GM19099 (cell line): Measurements from ENCODE around the gene CCDC51.
A peak's percentile ranks its signal among the peaks of the same experiment; 100 is the strongest.

Experiments used
- POLR2A ChIP-seq: IDR thresholded peaks from 3 replicates; pipeline ENCODE4 v1.6.1; 2011; ENCODE audit warnings: low read depth; ENCODE audit not compliant: insufficient read length; ENCODE audit errors: extremely low read depth

The CCDC51 gene

DNA sequence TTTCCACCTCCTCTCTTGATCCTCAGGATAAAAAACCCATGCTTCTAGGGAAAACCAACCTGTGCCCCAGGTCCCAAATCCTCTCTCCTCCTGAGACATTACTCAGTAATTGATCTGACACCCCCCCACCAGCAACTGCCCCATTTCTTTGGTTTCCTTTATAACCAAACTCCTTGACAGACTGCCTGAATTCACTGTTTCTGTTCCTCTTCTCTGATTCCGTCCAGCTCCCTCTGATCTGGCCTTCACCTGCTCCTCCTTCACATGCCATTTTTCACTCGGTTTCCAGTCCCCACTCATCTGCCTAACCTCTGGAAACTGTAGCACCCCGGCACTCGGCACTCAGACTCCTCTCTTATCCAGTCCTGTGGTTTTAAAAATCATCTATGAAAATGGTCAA lies 2.1 kb downstream of the CCDC51 start:
- no peak for TF ChIP-seq POLR2A

- TF ChIP-seq POLR2A, result no peak
Measured at GRCh38 chr3:48436855-48437254, 3.1 kb downstream of the CCDC51 start.

GRCh38 chr3:48436477-48436787 lies 3.5 kb downstream of the CCDC51 start:
- no peak for TF ChIP-seq POLR2A

DNA sequence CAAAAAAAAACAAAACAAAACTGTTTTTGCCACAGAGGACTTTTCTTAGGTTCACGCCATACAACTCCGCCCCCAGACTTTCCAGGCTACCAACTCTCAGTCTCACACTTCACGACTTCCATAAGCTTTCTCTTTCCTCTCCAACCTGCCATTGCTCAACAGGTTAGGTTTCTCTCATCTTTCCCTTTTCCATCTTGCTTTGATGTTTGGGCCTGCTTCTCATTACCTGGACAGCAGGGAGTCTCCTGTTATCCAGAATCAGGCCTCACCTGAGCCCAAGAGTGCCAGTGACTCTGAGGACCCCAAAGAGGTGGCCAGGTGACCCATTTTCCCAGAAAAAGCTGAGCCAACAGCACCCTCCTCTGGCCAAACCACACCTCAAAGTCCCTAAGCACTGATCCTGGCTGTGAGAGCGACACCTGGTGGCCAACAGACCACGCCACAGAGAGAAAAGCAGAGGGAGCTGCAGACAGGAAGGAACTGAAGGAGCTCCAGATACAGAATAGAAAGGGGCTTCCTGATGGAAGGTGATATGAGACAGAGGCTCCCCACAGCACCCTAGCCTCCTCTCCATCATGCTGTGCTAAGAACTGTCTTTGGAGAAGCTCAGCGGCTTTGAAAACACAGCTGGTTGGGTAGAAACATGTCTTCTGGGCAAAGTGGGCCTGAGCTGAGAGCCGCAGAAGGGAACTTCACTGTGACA lies 4.0 kb downstream of the CCDC51 start:
- no peak for TF ChIP-seq POLR2A

DNA sequence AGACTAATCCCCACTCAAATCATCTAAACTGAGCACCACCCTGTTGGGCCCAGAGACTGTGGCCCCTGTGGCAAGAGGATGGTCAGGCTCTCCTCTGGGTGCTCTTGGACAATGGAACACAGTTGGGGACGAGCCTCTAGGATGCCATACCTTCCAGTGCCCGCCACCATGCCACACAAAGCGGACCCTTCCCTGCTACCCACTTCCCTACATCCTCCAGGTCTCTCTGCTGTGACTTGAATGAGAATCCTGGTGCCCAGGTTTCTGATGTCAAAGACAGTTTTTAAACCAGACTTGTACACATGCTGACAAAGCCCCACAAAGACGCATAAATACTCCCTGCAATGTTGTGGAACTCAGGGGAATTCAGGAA lies 4.7 kb downstream of the CCDC51 start:
- TF ChIP-seq POLR2A, result no peak

DNA sequence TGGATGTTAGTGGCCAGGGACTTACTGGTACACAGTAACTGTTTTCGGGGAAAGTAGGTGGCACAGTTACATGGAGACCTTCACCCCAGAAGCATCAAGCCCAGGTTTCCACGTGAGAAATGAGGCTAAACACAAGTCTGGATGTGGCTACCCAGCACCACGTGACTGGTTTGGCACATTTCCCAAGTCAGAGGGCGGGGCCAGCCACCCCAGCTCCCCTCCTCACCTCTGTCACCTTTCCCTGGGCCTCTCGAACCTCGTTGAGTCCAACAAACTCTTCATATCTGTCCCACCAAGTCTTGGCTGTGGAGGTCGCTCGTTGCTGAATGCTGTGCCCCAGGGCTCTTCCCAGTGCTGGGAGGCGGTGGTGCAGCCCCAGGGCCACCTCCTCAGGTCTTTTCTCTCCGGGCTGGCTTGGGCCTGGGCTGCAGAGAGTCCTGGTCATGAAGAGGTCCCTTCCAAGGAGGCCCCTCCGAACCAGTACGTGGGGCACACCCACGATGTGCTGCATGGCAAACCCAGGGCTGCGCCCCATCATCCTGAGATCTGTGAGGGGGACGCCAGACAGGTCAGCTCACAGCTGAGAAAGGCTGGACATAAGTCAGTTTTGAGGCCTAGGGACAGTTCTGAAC lies 5.2 kb downstream of the CCDC51 start:
- no peak for TF ChIP-seq POLR2A

- no peak for TF ChIP-seq POLR2A
Measured at GRCh38 chr3:48433472-48434118, 6.3 kb downstream of the CCDC51 start.

- TF ChIP-seq POLR2A, result no peak
Measured at GRCh38 chr3:48432411-48433371, 7.2 kb downstream of the CCDC51 start.

DNA sequence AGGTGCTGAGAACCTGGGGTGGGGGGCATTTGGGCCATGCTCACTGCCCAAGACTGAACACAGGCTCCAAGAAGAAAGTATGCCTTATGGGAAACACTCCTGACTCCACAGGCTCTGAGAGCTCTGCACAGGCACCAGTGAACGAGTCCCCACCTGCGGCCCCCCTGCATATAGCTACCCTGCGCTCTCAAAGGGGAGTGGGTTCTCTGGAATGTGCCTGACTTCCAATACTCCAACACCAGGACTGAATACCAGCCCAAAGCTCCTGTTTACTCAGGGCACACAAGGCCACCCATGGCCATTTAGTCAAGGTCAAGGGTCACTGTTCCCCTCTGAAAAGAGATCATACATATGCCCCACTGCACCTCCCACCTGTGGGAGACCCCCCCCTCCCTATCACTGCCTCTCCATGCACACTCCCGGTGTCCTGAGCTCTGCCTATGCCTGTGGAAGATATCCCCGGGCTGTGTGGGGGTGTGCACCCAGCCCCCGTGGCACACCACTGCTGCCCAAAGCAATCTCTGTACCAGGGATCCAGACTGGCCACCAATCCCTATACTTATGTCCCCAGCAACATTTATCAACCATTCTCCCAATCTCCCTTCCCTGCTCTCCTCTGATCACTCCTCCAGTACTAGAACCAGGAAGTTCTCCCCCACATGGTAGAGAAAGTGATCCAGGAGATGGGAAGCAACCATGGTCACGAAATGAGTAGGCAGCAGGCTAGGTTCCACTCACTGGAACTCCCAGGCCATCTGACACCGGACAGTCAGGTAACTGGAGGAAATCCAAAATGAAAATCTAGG lies 8.5 kb downstream of the CCDC51 start:
- no peak for TF ChIP-seq POLR2A

- no peak for TF ChIP-seq POLR2A
Measured at GRCh38 chr3:48430708-48431101, 9.2 kb downstream of the CCDC51 start.

DNA sequence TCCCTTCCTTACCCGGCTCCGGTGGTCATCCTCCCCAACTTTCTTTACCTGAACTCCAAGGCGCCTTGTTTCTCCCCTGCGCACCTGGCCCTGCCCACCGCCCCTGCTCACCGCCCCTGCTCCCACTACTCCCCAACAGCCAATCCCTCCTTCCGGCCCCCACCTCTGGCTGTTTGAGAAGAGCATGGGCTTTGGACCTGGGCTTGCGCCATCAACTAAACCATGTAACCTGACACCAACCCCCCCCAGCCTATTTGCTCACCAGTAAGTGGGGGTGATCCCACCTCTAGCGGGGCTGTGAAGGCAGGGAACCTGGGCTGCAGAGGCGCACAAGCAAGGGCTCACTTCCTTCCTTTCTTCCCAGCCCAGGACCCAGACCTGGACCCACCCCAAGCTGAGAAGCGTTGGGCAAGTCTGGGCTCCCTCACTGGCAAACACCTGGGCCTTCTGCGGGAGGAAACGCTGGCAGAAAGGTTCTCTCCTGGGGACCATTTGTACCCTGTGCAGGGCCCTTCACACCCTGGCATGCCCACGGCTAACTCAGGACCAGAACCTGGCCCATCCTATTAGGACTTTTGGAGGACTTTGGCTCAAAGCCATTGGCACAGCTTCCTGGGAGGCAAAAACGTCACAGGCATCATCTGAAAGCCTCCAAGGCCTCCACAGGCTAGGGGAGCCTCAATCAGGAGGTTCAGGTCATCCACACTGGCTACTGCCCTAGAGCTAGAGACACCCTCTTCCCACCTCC lies 9.8 kb downstream of the CCDC51 start, which contains the start of gene PLXNB1:
TSS of gene PLXNB1 (minus strand) at position 127 of the 748 bp plus-strand sequence. CDS start 5,475 bp downstream, outside the sequence.
- no peak for TF ChIP-seq POLR2A

DNA sequence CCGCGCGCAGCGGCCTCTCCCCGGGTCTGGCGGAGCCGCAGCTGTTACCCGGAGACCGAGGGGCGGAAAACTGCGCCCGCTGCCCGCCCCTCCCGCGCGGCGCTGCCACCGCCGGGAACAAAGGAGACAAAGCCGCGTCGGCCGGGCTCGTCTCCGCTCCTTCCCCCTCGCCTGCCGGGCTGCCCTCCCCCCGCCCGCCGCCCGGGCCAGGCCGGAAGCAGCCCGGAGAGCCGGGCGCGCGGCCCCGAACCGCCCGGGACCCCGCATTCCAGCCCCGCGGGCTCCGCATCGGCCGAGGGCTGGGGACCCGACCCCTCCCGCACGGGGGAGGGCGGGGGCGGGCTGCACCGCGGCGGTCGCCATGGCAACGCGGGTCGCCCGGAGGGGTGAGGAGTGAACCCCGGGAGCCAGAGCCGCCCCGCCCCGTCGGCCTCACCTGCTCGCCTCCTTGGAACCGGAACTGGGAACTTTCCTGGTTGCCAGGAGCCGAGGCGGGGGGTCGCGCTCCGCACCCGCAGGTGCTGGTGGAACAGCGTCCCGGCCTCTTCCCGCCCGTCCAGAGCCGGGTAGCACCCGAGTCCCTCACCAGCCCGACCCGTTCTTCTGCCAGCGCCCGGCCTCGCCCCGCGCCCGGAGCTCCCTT lies 10.5 kb downstream of the CCDC51 start:
- peak; percentile 46 for TF ChIP-seq POLR2A

GRCh38 chr3:48428572-48429316 lies 11.2 kb downstream of the CCDC51 start:
- no peak for TF ChIP-seq POLR2A

- TF ChIP-seq POLR2A, result no peak
Measured at GRCh38 chr3:48428088-48428571, 11.8 kb downstream of the CCDC51 start.
